GM23338 (cell line): ENCODE data around the gene DNAH11. TPM values are rescaled to one million over a fixed set of nuclear protein-coding genes. Genes with fewer than 3 reads are reported as not detected.

Source experiments
- ATAC-seq: fragments of 200-7000 bp; cut with Tn5 transposase; 3 replicates; pipeline ENCODE4 v1.9.1; 2020
- DNase-seq: peaks from one replicate; pipeline ENCODE4 v3.0.0-alpha.2; 2015; ENCODE audit warnings: low spot score
- H2AFZ ChIP-seq: fragments of 200-600 bp; sonication (generic); 2 replicates; pipeline ENCODE4 v1.8.0; 2016; ENCODE audit warnings: antibody characterized with exemption, mild to moderate bottlenecking, moderate library complexity
- H3F3A ChIP-seq: fragments of 200-600 bp; sonication (generic); replicated peaks from 2 replicates; pipeline ENCODE4 v1.8.0; 2017; ENCODE audit warnings: antibody characterized with exemption, mixed run types, low read depth
- H3K27ac ChIP-seq: fragments of 200-600 bp; sonication (generic); 2 replicates; pipeline ENCODE4 v1.6.1; 2016; ENCODE audit warnings: low read depth
- H3K27me3 ChIP-seq: fragments of 200-600 bp; sonication (generic); 2 replicates; pipeline ENCODE4 v1.8.0; 2016; ENCODE audit warnings: mild to moderate bottlenecking, mixed run types, moderate library complexity; ENCODE audit not compliant: insufficient read depth
- H3K36me3 ChIP-seq: fragments of 200-600 bp; sonication (generic); 2 replicates; pipeline ENCODE4 v1.8.0; 2016; ENCODE audit warnings: mild to moderate bottlenecking; ENCODE audit not compliant: insufficient read depth
- H3K4me1 ChIP-seq: fragments of 200-600 bp; sonication (generic); 2 replicates; pipeline ENCODE4 v1.8.0; 2016; ENCODE audit warnings: mild to moderate bottlenecking, moderate library complexity; ENCODE audit not compliant: insufficient read depth
- H3K4me2 ChIP-seq: fragments of 200-600 bp; sonication (generic); 2 replicates; pipeline ENCODE4 v1.7.1; 2017; ENCODE audit warnings: mixed run types
- H3K4me3 ChIP-seq: fragments of 200-600 bp; sonication (generic); 2 replicates; pipeline ENCODE4 v1.6.1; 2016; ENCODE audit warnings: mixed run types
- H3K79me2 ChIP-seq: fragments of 200-600 bp; sonication (generic); replicated peaks from 2 replicates; pipeline ENCODE4 v1.8.0; 2017; ENCODE audit warnings: mild to moderate bottlenecking; ENCODE audit not compliant: insufficient read depth
- H3K9me2 ChIP-seq: fragments of 200-600 bp; sonication (generic); 2 replicates; pipeline ENCODE4 v1.8.0; 2017; ENCODE audit not compliant: insufficient read depth
- H4K20me1 ChIP-seq: fragments of 200-600 bp; sonication (generic); replicated peaks from 2 replicates; pipeline ENCODE4 v1.8.0; 2017; ENCODE audit warnings: mild to moderate bottlenecking; ENCODE audit not compliant: insufficient read depth
- H3K27ac Mint-ChIP-seq: 2 replicates; pipeline ENCODE4 v1.8.0; 2020; ENCODE audit warnings: inconsistent platforms, mild to moderate bottlenecking, moderate library complexity, mixed read lengths
- H3K27me3 Mint-ChIP-seq: 3 replicates; pipeline ENCODE4 v1.8.0; 2022; ENCODE audit warnings: low read depth, mild to moderate bottlenecking, moderate library complexity, mixed read lengths, inconsistent platforms; ENCODE audit not compliant: insufficient read depth, poor library complexity
- H3K36me3 Mint-ChIP-seq: 3 replicates; pipeline ENCODE4 v1.8.0; 2021; ENCODE audit warnings: low read depth, mild to moderate bottlenecking, inconsistent platforms, moderate library complexity, mixed read lengths
- H3K4me1 Mint-ChIP-seq: 3 replicates; pipeline ENCODE4 v1.8.0; 2020; ENCODE audit warnings: mild to moderate bottlenecking, inconsistent platforms, mixed read lengths
- H3K4me3 Mint-ChIP-seq: 3 replicates; pipeline ENCODE4 v1.8.0; 2021; ENCODE audit warnings: moderate library complexity, mild to moderate bottlenecking, inconsistent platforms, mixed read lengths
- H3K9me3 Mint-ChIP-seq: 3 replicates; pipeline ENCODE4 v1.8.0; 2020; ENCODE audit warnings: moderate library complexity, mild to moderate bottlenecking, inconsistent platforms, mixed read lengths
- POLR2AphosphoS5 ChIP-seq: IDR thresholded peaks from 2 replicates; pipeline ENCODE4 v1.6.1; 2016; ENCODE audit warnings: antibody characterized with exemption, low read depth
- REST ChIP-seq: IDR thresholded peaks from one replicate; pipeline ENCODE4 v1.6.1; 2018; ENCODE audit warnings: antibody characterized with exemption; ENCODE audit not compliant: unreplicated experiment
- STAT1 ChIP-seq: IDR thresholded peaks from one replicate; pipeline ENCODE4 v1.6.1; 2016; ENCODE audit warnings: antibody characterized with exemption; ENCODE audit not compliant: unreplicated experiment
- ZNF114 ChIP-seq: fragments of 250-450 bp; sonication (Bioruptor Pico); IDR thresholded peaks from 2 replicates; pipeline ENCODE4 v1.5.0; 2020; ENCODE audit warnings: mild to moderate bottlenecking, moderate library complexity
- ZNF331 ChIP-seq: fragments of 250-450 bp; sonication (Bioruptor Pico); IDR thresholded peaks from 2 replicates; pipeline ENCODE4 v1.5.0; 2020; ENCODE audit warnings: low read depth, mild to moderate bottlenecking, moderate library complexity
- polyA plus RNA-seq: library from polyadenylated mRNA; unstranded; fragments of >200 nt; fragmentation: Nextera tagmentation; extraction: Ambion mirVana; gene quantifications from 2 replicates; pipeline ENCODE4 v1.2.1, GENCODE V29; 2016
- total RNA-seq: library from RNA; depleted of rRNA; stranded (reverse); fragments of >200 nt; shearing (Covaris generic); gene quantifications from 2 replicates; pipeline ENCODE4 v1.2.3, GENCODE V29; 2014
- TF ChIP-seq, protein P1 (sequence below): IDR thresholded peaks from 2 replicates; pipeline ENCODE4 v1.6.1; 2016; ENCODE audit warnings: antibody characterized with exemption
- TF ChIP-seq, protein P2 (sequence below): fragments of 250-450 bp; sonication (Bioruptor Pico); IDR thresholded peaks from 2 replicates; pipeline ENCODE4 v1.5.0; 2020; ENCODE audit warnings: mild to moderate bottlenecking, moderate library complexity

DNAH11 gene
- total and polyA plus RNA-seq, 2 experiments from 2014 or later = 9.3 TPM

DNA sequence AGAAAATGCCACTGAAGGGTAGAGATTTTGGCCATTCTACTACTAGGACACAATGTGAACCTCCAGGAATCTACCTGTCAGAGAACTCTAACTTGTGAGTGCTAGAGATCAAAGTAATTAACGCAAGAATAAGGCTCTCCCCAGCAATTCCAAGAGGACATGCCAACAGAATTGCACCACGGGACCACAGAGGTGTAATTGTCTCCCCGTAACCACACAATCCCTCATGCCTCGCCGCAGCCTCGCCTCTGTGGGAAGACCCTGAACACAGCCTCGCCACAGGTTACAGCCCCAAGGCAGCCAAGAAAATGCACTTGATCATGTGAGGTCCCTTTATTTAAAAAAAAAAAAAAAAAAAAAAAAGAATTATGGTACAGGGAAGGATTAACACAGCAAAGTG is 373.3 kb downstream of the DNAH11 start:
- peaks cover 55% of the 10 kb centered on the region for H3K36me3 Mint-ChIP-seq
- no peak for ATAC-seq
- no peaks in the 10 kb centered on the region for H3K9me2 ChIP-seq
- no peak overlapping the region for H3K4me3 Mint-ChIP-seq
- no peak overlapping the region for H3K4me2 ChIP-seq
- H3K36me3 ChIP-seq = peaks cover 7% of the 10 kb centered on the region
- peaks cover 13% of the 10 kb centered on the region for H3K4me1 ChIP-seq
- TF ChIP-seq, protein P1, sequence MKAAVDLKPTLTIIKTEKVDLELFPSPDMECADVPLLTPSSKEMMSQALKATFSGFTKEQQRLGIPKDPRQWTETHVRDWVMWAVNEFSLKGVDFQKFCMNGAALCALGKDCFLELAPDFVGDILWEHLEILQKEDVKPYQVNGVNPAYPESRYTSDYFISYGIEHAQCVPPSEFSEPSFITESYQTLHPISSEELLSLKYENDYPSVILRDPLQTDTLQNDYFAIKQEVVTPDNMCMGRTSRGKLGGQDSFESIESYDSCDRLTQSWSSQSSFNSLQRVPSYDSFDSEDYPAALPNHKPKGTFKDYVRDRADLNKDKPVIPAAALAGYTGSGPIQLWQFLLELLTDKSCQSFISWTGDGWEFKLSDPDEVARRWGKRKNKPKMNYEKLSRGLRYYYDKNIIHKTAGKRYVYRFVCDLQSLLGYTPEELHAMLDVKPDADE = no peak
- TF ChIP-seq STAT1 (no peak), REST (no peak), ZNF331 (CRISPR knock-in tag) (no peak), ZNF114 (CRISPR knock-in tag) (no peak), POLR2AphosphoS5 (no peak)
- TF ChIP-seq, protein P2, sequence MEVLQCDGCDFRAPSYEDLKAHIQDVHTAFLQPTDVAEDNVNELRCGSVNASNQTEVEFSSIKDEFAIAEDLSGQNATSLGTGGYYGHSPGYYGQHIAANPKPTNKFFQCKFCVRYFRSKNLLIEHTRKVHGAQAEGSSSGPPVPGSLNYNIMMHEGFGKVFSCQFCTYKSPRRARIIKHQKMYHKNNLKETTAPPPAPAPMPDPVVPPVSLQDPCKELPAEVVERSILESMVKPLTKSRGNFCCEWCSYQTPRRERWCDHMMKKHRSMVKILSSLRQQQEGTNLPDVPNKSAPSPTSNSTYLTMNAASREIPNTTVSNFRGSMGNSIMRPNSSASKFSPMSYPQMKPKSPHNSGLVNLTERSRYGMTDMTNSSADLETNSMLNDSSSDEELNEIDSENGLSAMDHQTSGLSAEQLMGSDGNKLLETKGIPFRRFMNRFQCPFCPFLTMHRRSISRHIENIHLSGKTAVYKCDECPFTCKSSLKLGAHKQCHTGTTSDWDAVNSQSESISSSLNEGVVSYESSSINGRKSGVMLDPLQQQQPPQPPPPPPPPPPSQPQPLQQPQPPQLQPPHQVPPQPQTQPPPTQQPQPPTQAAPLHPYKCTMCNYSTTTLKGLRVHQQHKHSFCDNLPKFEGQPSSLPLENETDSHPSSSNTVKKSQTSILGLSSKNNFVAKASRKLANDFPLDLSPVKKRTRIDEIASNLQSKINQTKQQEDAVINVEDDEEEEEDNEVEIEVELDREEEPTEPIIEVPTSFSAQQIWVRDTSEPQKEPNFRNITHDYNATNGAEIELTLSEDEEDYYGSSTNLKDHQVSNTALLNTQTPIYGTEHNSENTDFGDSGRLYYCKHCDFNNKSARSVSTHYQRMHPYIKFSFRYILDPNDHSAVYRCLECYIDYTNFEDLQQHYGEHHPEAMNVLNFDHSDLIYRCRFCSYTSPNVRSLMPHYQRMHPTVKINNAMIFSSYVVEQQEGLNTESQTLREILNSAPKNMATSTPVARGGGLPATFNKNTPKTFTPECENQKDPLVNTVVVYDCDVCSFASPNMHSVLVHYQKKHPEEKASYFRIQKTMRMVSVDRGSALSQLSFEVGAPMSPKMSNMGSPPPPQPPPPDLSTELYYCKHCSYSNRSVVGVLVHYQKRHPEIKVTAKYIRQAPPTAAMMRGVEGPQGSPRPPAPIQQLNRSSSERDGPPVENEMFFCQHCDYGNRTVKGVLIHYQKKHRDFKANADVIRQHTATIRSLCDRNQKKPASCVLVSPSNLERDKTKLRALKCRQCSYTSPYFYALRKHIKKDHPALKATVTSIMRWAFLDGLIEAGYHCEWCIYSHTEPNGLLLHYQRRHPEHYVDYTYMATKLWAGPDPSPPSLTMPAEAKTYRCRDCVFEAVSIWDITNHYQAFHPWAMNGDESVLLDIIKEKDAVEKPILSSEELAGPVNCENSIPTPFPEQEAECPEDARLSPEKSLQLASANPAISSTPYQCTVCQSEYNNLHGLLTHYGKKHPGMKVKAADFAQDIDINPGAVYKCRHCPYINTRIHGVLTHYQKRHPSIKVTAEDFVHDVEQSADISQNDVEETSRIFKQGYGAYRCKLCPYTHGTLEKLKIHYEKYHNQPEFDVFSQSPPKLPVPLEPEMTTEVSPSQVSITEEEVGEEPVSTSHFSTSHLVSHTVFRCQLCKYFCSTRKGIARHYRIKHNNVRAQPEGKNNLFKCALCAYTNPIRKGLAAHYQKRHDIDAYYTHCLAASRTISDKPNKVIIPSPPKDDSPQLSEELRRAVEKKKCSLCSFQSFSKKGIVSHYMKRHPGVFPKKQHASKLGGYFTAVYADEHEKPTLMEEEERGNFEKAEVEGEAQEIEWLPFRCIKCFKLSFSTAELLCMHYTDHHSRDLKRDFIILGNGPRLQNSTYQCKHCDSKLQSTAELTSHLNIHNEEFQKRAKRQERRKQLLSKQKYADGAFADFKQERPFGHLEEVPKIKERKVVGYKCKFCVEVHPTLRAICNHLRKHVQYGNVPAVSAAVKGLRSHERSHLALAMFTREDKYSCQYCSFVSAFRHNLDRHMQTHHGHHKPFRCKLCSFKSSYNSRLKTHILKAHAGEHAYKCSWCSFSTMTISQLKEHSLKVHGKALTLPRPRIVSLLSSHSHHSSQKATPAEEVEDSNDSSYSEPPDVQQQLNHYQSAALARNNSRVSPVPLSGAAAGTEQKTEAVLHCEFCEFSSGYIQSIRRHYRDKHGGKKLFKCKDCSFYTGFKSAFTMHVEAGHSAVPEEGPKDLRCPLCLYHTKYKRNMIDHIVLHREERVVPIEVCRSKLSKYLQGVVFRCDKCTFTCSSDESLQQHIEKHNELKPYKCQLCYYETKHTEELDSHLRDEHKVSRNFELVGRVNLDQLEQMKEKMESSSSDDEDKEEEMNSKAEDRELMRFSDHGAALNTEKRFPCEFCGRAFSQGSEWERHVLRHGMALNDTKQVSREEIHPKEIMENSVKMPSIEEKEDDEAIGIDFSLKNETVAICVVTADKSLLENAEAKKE (CRISPR knock-in tag) = no peak
- no peaks in the 10 kb centered on the region for H3K27me3 Mint-ChIP-seq
- no peak overlapping the region for H3K27ac ChIP-seq
- H3K4me3 ChIP-seq = no peak overlapping the region
- no peaks in the 10 kb centered on the region for H3K9me3 Mint-ChIP-seq
- peaks cover 25% of the 10 kb centered on the region for H3K4me1 Mint-ChIP-seq
- no peaks in the 10 kb centered on the region for H3K27me3 ChIP-seq
- H3K27ac Mint-ChIP-seq = no peak overlapping the region
- DNase-seq = no peak
- no peaks in the 10 kb centered on the region for H3F3A ChIP-seq
- peaks cover 83% of the 10 kb centered on the region for H3K79me2 ChIP-seq
- no peak overlapping the region for H2AFZ ChIP-seq
- peaks cover 17% of the 10 kb centered on the region for H4K20me1 ChIP-seq
